GM12875 (cell line): ENCODE data around the gene MYOZ2.

Experiments
- H3K4me3 ChIP-seq: one replicate; pipeline ENCODE4 v1.5.1; 2011; ENCODE audit warnings: low read depth, low read length, control low read depth
- TF ChIP-seq, protein P1 (sequence below): IDR thresholded peaks from 2 replicates; pipeline ENCODE4 v1.5.1; 2011; ENCODE audit warnings: low read depth, mild to moderate bottlenecking, control low read depth, inconsistent platforms, low read length, moderate library complexity, borderline replicate concordance; ENCODE audit not compliant: insufficient read depth

The MYOZ2 gene

DNA sequence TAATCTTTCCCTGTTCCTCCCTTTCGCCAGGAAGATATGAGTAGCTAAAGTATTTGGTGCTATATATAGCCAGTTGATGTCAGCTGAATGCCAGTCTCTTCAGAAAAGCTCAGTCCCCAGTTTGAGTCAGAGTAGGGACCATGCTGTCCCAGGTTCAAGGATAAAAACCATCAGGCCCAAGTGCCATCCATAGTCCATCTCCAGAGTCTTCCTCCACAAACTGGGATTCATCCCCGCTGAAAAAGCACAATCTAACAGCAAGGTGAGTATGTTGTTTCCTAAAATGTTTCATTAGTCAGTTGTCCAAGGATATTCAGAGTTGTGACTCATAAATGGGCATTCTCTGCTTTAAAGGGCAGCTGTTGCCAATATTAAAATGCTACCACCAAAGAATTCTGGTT is at the start of gene MYOZ2:
TSS of gene MYOZ2 (plus strand) at position 112 of the 401 bp plus-strand sequence. CDS start 694 bp downstream, outside the sequence.
- H3K4me3 ChIP-seq, result no peak within 1 kb of the TSS
- TF ChIP-seq, protein P1, sequence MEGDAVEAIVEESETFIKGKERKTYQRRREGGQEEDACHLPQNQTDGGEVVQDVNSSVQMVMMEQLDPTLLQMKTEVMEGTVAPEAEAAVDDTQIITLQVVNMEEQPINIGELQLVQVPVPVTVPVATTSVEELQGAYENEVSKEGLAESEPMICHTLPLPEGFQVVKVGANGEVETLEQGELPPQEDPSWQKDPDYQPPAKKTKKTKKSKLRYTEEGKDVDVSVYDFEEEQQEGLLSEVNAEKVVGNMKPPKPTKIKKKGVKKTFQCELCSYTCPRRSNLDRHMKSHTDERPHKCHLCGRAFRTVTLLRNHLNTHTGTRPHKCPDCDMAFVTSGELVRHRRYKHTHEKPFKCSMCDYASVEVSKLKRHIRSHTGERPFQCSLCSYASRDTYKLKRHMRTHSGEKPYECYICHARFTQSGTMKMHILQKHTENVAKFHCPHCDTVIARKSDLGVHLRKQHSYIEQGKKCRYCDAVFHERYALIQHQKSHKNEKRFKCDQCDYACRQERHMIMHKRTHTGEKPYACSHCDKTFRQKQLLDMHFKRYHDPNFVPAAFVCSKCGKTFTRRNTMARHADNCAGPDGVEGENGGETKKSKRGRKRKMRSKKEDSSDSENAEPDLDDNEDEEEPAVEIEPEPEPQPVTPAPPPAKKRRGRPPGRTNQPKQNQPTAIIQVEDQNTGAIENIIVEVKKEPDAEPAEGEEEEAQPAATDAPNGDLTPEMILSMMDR, result no peak

DNA sequence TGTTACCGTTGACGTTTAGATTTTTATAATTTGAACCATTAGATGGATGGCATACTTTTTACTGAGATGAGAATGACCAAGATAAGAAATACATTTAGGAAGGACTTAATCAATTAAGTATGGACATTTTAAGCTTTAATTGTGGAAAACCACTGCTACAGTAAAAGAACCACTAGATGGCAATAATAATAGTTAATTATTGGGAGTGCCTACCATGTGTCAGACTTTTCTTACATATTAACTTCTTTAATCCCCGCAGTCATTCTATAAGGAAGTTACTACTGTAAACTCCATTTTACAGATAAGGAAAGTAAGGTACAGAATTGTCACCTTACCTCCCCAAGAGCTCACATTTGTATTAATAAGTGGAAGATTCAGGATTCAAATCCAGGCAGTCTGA is 48.5 kb upstream of the MYOZ2 start:
- H3K4me3 ChIP-seq, result no peak overlapping the region
- TF ChIP-seq, protein P1, result no peak

DNA sequence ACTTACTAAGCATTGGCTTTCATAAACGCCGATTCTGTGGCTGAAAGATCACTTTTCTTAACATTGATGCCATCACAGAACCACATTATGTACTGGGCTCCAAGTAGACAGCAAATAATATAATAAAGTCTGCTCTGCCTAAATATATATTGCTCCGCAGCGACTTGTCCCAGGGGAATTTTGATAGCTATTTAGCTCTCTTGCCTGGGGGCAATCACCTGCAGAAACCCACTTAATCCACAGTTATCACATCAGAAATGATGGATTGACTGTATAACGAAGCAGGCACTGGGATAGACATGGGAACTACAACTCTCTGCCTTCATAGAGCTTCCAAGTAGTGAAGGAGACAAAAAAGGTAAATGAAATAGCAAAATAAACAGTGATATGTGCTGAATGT is 48.0 kb upstream of the MYOZ2 start:
- TF ChIP-seq, protein P1, result no peak
- H3K4me3 ChIP-seq, result no peak overlapping the region

DNA sequence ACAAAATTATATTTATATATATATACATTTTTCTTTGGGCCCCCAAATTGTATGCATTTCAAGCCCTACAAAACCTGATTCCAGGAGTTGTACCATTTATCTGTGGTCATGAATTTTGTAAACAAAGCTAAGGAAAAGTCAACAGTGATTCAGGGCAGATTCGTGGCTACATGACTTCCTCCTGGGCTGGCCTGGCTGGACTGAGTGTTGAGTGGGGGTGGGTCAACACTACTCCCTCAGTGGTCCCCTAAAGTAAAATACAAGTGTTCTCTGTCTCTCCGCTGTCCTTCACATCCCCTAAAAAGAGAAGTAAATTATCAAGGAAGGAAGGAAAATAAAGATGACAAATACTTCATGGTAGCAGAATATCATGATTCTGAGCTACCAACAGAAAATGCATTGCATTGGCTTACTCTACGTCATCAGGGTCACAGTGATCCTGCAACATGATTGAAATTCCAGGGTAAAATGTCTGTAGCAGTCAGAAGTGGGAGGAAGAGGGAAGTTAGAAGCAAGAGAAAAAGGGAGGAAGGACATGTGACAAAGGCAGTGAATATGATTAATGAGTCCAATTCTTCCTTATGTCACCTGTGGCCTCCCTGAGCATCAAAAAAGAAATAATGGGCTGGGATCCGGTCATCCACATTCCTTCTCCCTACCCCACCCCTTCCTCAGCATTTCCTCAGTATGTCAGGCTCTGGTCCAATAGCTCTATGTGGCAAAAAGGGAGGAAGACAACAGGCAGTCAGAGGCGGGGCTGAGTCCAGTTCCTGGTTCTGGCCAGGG is 42.4 kb upstream of the MYOZ2 start:
- TF ChIP-seq, protein P1, result no peak
- H3K4me3 ChIP-seq, result no peak overlapping the region

DNA sequence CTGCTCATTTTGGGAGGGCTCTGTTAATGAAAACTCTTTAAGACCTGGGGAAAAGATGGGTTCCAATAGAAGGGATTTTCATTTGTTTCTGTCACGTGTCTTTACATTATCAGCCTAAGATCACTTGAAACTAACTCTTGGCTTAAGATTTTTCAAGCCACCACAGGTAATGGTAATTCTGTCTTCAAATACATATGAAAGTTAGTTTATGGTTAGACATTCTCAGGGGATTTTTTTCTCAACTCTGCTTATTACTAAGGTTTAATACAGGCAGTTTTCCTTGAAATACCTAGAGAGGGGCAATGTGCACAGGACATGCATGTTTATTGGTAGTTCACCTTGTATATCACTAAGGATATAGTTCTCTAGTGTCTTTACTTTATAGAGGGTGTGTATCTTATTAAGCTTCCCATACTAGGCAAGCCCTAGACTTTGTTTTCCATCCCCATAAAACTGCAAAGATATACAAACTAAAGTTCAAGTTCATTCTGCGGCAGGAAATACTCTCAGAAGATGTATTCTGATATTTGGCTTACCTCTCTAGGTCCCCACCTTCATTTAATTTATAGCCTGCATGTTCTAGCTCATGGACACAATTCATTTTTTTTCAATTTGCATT is 38.2 kb upstream of the MYOZ2 start:
- TF ChIP-seq, protein P1, result no peak
- no peak overlapping the region for H3K4me3 ChIP-seq

DNA sequence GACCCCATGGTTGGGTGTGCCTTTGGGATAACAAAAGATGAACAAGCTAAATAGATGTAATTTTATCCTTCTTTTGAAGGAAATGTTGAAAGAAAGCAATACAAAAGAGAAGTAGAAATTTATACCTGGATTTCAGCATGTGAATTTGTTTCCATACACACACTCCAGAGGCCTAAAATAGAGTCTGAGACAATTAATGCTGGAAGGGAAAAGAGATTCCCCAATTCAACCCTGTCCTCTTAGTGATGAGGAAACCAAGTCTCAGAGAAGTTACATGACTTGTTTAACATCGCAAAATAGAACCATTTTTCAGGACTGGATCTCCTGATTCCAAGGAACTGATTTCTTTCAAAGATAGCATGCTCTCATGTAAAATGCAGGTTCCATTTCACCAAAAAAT is 37.3 kb upstream of the MYOZ2 start:
- TF ChIP-seq, protein P1, result no peak
- no peak overlapping the region for H3K4me3 ChIP-seq

DNA sequence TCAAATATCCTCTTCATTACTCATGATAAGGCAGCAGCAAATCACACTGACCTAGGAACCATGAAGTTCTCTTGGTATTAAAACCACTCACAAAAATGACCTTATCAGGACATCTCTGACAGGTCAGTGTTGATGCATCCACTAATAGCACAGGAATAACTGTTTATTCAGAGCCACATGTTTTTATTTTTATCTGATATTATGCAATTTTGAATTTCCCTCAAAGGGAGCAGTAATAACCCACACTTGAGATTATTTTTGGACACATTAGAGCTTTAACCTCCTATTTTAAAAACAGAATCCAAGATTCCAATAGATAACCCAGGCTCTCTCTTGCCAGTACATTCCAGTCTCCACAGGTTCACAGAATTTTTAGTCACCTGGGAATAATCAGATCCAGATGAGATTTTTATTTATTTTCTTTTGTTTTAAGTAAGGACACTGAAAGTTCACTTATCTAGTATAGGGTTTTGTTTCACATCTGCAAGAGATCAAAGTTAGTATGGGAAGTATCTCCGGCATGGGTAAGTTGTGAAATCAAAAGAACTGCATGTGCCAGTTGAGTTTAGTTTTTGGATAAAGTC is 36.3 kb upstream of the MYOZ2 start:
- TF ChIP-seq, protein P1, result no peak
- no peak overlapping the region for H3K4me3 ChIP-seq
